GM21737 (cell line): ENCODE data around the gene CT45A10.
"Not testable (repeated sequence)": the region's sequence is repeated elsewhere in the genome, so short reads cannot be mapped to it uniquely, and the experiment has no call there.

ENCODE experiments used
- ATAC-seq: cut with Tn5 transposase; IDR thresholded peaks from one replicate; pipeline ENCODE4 v1.9.1; 2021; ENCODE audit warnings: mild to moderate bottlenecking, moderate library complexity; ENCODE audit not compliant: unreplicated experiment

The CT45A10 gene

GRCh38 chrX:135893294-135893817, at the start of gene CT45A10, which contains the start of gene SAGE1:
CT45A10 (minus strand) TSS chrX:135893444; CDS start chrX:135885344, 8,100 bp downstream.
SAGE1 (plus strand) TSS chrX:135893716; CDS start chrX:135896243, 2,527 bp downstream.
- ATAC-seq, result no peak

- ATAC-seq, result no peak
Observed at GRCh38 chrX:135931644-135932487, 38.6 kb upstream of the CT45A10 start.

GRCh38 chrX:135927897-135928296, 34.7 kb upstream of the CT45A10 start:
- ATAC-seq, result no peak

GRCh38 chrX:135923353-135923752, 30.1 kb upstream of the CT45A10 start:
- ATAC-seq, result no peak

GRCh38 chrX:135920516-135920915, 27.3 kb upstream of the CT45A10 start:
- ATAC-seq, result not testable (repeated sequence)

- no peak for ATAC-seq
Observed at GRCh38 chrX:135914404-135914803, 21.2 kb upstream of the CT45A10 start.

- ATAC-seq, result no peak
Observed at GRCh38 chrX:135910251-135910650, 17.0 kb upstream of the CT45A10 start.

GRCh38 chrX:135892781-135893180, 463 bp downstream of the CT45A10 start:
- ATAC-seq, result no peak

GRCh38 chrX:135890087-135890585, 3.1 kb downstream of the CT45A10 start:
- no peak for ATAC-seq

- not testable (repeated sequence) for ATAC-seq
Observed at GRCh38 chrX:135888976-135889375, 4.3 kb downstream of the CT45A10 start.

GRCh38 chrX:135888230-135888629, 5.0 kb downstream of the CT45A10 start:
- ATAC-seq, result not testable (repeated sequence)

- ATAC-seq, result not testable (repeated sequence)
Observed at GRCh38 chrX:135882741-135883140, 10.5 kb downstream of the CT45A10 start.

GRCh38 chrX:135871712-135872111, 21.5 kb downstream of the CT45A10 start, which contains the start of gene CT45A9:
CT45A9 (minus strand) TSS chrX:135871812; CDS start chrX:135868061, 3,751 bp downstream.
- not testable (repeated sequence) for ATAC-seq

- not testable (repeated sequence) for ATAC-seq
Observed at GRCh38 chrX:135854438-135854837, 38.8 kb downstream of the CT45A10 start, which contains the start of gene CT45A8. CT45A8 (minus strand) TSS chrX:135854538; CDS start chrX:135850783, 3,755 bp downstream.

- not testable (repeated sequence) for ATAC-seq
Observed at GRCh38 chrX:135837180-135837579, 56.1 kb downstream of the CT45A10 start, which contains the start of gene CT45A7. CT45A7 (minus strand) TSS chrX:135837280; CDS start chrX:135833533, 3,747 bp downstream.
